Right atrium auricular region (tissue), 2 donors: Measurements from ENCODE around the gene SRSF9. TPM values are rescaled to one million over a fixed set of nuclear protein-coding genes. Genes with fewer than 3 reads are reported as not detected.
"Not testable (repeated sequence)": the region's sequence is repeated elsewhere in the genome, so short reads cannot be mapped to it uniquely, and the experiment has no call there.

Experiments used
- DNase-seq: peaks from one replicate; pipeline ENCODE4 v3.0.0-alpha.2; 2019; ENCODE audit warnings: low spot score
- H3K27ac ChIP-seq, 2 donors: fragments of 200-600 bp; sonication (generic); 1 replicate in 1 of 2; 2 replicates in 1 of 2; pipeline ENCODE4 v1.5.1; 2016 to 2019
- H3K27me3 ChIP-seq, 2 donors: fragments of 200-600 bp; sonication (generic); one replicate each; pipeline versions ENCODE4 v1.5.1 to v1.6.0; 2017 to 2019
- H3K36me3 ChIP-seq: fragments of 200-600 bp; sonication (generic); one replicate; pipeline ENCODE4 v1.5.1; 2016
- H3K4me1 ChIP-seq, 2 donors: fragments of 200-600 bp; sonication (generic); one replicate each; pipeline versions ENCODE4 v1.5.1 to v1.6.0; 2017 to 2019
- H3K4me3 ChIP-seq, 2 donors: fragments of 200-600 bp; sonication (generic); 1 replicate in 1 of 2; 2 replicates in 1 of 2; pipeline ENCODE4 v1.5.1; 2017 to 2019; ENCODE audit warnings: mild to moderate bottlenecking in 1 of 2, moderate library complexity in 1 of 2
- H3K9me3 ChIP-seq, 2 donors: fragments of 200-600 bp; sonication (generic); one replicate each; pipeline ENCODE4 v1.5.1; 2019
- total RNA-seq, 2 donors: library from RNA; depleted of rRNA; stranded (reverse); fragments of >200 nt; gene quantifications; one replicate each; pipeline ENCODE4 v1.1.0, GENCODE V29; 2016
- TF ChIP-seq, protein P1 (sequence below), 2 donors: fragments of 200-600 bp; sonication (generic); IDR thresholded peaks; one replicate each; pipeline ENCODE4 v1.5.1; 2019; ENCODE audit warnings: antibody characterized with exemption in 2 of 2

Gene SRSF9
- total RNA-seq, 2 donors from 2014 or later: 18.7 to 31.4 TPM

DNA sequence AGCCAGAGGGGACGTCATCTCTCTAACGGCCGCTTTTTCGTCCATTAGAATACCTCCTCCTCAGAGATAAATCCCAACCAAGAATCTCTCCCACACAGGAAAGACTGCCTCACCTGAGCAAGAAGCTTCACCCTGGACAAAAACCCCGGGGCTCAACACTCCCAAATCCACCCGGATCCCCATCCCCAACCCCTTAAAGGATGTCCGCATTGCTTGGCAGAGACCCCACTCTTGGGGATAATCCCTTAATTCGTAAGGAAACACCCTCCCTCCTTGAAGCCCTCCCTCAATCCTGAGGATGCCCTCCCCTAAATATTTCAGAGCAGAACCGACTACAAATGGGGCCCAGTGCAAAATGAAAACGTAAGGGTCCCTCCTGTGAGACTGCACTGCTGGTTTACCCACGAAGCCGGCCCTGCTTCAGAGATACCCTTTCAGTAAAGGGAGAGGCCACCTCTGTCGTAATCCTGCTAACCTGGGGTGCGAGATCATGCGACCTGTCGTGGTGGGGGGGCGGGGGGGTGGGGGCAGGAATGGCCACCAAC is 25.7 kb upstream of the SRSF9 start:
- peaks cover 21% of the 10 kb centered on the region for H3K36me3 ChIP-seq
- DNase-seq: no peak
- TF ChIP-seq, protein P1, sequence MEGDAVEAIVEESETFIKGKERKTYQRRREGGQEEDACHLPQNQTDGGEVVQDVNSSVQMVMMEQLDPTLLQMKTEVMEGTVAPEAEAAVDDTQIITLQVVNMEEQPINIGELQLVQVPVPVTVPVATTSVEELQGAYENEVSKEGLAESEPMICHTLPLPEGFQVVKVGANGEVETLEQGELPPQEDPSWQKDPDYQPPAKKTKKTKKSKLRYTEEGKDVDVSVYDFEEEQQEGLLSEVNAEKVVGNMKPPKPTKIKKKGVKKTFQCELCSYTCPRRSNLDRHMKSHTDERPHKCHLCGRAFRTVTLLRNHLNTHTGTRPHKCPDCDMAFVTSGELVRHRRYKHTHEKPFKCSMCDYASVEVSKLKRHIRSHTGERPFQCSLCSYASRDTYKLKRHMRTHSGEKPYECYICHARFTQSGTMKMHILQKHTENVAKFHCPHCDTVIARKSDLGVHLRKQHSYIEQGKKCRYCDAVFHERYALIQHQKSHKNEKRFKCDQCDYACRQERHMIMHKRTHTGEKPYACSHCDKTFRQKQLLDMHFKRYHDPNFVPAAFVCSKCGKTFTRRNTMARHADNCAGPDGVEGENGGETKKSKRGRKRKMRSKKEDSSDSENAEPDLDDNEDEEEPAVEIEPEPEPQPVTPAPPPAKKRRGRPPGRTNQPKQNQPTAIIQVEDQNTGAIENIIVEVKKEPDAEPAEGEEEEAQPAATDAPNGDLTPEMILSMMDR (IDR thresholded peaks at IDR 0.05): no peak
- peak overlapping the region in 1 of 2 donors; percentile 82 for H3K27ac ChIP-seq
- H3K27me3 ChIP-seq: no peaks in the 10 kb centered on the region
- peak overlapping the region; percentile 85 to 93 for H3K4me3 ChIP-seq
- no peaks in the 10 kb centered on the region for H3K9me3 ChIP-seq
- H3K4me1 ChIP-seq: peaks cover 0 to 26% of the 10 kb centered on the region in 2 donors

DNA sequence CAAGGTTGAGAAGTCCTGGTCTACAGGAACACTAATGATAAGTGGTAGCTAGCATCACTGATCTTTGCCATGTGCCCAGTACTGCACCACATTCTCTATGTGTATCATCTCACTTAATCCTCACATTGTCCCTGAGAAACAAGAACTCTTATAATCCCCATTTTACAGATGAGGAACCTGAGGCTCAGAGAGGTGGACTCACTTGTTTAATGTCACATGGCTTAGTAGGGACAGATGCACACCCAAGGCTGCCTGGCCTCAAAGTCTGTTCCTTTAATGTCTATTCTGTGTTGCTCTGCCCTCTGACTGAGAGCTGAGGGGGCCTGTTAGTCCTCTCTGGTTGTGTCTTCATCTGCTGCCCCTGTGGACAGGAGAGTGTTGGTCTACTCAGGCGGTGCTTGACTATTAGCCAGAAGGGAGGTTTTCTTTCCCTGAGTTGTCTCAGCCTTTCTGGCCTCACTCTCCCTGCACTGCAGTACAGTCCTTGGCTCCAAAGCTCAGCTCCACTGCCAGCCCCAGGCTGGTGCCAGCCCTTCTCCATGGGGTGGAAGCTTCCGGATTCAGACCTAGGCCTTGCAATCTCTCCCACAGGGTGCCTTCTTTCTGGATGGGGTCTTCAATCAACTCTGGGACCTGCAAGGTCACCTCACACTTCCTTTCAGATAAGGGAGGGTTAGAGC is 21.4 kb upstream of the SRSF9 start:
- TF ChIP-seq, protein P1 (IDR thresholded peaks at IDR 0.05): no peak
- Histone ChIP-seq H3K27me3 (no peaks in the 10 kb centered on the region), H3K27ac (no peak overlapping the region), H3K9me3 (no peaks in the 10 kb centered on the region), H3K36me3 (no peaks in the 10 kb centered on the region), H3K4me1 (peaks cover 0 to 10% of the 10 kb centered on the region in 2 donors), H3K4me3 (no peak overlapping the region)
- DNase-seq: no peak

DNA sequence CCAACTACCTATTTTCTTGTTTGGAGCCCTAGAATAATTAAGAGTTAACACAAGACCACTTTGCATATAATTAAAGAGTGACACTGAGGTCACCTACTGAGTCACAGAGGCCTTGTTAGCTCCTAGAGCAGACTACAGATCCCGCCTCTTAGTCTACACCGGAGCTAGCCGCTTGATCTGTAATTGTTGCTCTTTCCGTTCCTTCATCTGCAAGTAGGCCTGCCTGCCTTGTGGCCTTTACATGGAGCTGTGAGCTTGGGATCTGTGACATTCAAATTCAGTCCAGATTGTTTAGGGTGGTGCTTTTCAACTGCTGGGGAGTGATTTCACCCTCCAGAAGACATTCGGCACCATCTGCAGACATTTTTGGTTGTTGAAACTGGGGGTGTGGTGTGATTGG is 20.8 kb upstream of the SRSF9 start:
- Histone ChIP-seq H3K4me3 (no peak overlapping the region), H3K27ac (no peak overlapping the region), H3K36me3 (no peaks in the 10 kb centered on the region), H3K27me3 (no peaks in the 10 kb centered on the region), H3K9me3 (no peaks in the 10 kb centered on the region), H3K4me1 (peaks cover 0 to 7% of the 10 kb centered on the region in 2 donors)
- TF ChIP-seq, protein P1 (IDR thresholded peaks at IDR 0.05): no peak
- DNase-seq: no peak

DNA sequence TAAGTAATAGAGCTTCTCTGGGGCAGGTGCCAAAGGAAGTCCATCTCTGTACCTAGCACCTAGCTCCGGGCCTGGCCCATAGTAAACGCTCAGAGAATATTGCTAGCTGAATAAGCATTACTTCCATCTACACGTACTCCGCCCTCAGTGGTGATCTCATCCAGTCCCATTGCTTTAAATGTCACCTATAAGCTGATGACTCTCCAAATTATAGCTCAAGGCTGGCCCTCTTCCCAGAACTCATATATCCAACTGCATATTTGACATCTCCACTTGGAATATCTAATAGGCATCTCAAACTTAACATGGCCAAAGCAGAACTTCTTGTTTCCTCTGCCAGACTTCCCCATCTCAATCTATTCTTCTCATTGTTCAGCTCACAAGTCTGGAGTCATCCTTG is 19.5 kb upstream of the SRSF9 start:
- no peak overlapping the region for H3K27ac ChIP-seq
- no peak overlapping the region for H3K4me3 ChIP-seq
- H3K27me3 ChIP-seq: no peaks in the 10 kb centered on the region
- H3K36me3 ChIP-seq: no peaks in the 10 kb centered on the region
- no peak for DNase-seq
- TF ChIP-seq, protein P1 (IDR thresholded peaks at IDR 0.05): no peak
- no peaks in the 10 kb centered on the region for H3K4me1 ChIP-seq
- H3K9me3 ChIP-seq: no peaks in the 10 kb centered on the region

DNA sequence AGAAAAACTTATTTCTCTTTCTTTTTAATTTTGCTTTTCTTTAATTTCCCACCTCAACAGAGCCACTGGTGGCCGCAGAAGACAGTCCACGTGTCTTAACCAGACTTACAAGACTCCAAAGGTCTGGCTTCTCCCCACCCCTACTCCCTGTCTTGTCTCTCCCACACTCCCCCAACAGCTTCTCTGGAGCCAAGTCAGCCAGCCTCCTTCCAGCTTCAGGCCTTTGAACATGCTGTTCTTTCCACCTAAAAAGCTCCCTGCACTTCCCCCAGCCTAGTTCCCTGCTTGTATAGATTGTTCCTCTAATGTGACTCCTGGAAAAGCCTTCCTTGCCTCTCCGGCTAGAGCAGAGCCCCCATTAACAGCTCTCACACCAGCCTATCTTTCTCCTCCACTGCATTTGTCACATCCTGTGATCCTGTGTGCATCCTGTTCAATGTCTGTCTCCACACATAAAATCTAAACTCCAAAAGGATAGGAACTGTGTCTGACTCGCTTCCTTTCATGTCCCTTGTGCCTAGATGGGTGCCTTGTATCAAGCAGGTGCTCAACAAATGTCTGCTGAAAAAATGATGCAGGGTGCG is 18.6 kb upstream of the SRSF9 start:
- TF ChIP-seq, protein P1 (IDR thresholded peaks at IDR 0.05): no peak
- no peak for DNase-seq
- Histone ChIP-seq H3K9me3 (no peaks in the 10 kb centered on the region), H3K4me3 (no peak overlapping the region), H3K36me3 (no peaks in the 10 kb centered on the region), H3K4me1 (no peaks in the 10 kb centered on the region), H3K27me3 (no peaks in the 10 kb centered on the region), H3K27ac (no peak overlapping the region)

DNA sequence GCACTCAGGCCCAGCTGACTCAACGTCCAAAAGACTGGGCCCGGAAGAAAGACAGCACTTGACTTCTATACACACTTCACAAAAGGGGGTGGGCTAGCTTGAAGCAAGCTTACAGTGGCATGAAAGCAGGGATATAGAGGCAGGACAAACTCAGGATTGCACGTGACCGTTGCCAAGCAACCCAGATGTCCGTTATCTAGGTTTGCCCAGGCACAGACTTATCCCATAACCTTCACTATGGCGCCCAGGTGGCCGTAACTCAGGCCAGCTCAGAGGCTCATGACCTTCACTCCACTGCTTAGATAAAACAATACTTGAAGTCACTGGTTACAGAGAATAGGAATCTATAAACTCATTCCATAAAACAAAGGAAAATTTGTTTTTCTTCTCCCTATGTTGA is 18.0 kb upstream of the SRSF9 start:
- H3K4me1 ChIP-seq, H3K4me3 ChIP-seq, H3K27ac ChIP-seq, DNase-seq, H3K27me3 ChIP-seq, H3K9me3 ChIP-seq, H3K36me3 ChIP-seq: not testable (repeated sequence)
